ENCODE measurements around the gene CCT6B.

The CCT6B gene

DNA sequence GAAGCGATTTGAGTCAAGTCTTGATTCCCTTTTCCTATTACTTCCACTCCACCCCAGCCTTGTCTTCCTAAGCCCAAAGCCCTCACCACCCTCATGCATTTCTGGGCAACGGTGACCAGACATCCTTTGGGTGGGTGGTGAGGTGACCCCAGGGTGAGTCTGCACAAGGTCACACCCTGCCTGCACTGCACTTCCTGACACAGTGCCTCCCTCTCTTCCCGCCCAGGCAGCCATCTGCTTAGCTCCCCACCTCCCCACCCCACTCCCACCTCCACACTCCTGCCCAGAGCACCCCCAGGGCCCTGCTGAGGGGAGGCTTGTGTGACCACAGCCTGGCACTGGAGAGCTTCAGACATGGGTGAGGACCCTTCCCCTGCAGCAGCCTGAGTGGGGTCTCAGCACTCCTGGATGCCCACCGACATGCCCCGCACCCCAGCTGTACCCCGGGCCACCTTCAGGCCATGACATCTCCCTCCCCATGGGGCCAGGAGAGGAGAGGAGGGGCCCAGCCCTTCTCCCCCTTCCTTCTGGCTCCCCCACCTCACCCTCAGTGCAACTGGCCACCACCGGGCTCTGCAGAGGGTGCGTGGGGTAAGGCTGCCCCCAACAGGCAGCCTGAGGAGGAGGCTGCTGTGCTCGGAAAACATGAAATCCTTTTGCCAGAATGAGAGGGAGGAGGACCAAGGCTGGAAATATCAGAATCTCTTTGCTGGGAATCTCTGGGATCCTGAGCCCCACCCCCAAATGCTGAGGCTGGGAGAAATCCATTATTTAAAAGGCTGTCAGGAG, 68.6 kb downstream of the CCT6B start:
- no peak for DNase-seq (ENCODE audit: low read depth, low spot score)
- in situ Hi-C loops (cut with HindIII; ENCODE audit: low sequenced_read_pairs) = no loop called here
- TF ChIP-seq, protein P1, sequence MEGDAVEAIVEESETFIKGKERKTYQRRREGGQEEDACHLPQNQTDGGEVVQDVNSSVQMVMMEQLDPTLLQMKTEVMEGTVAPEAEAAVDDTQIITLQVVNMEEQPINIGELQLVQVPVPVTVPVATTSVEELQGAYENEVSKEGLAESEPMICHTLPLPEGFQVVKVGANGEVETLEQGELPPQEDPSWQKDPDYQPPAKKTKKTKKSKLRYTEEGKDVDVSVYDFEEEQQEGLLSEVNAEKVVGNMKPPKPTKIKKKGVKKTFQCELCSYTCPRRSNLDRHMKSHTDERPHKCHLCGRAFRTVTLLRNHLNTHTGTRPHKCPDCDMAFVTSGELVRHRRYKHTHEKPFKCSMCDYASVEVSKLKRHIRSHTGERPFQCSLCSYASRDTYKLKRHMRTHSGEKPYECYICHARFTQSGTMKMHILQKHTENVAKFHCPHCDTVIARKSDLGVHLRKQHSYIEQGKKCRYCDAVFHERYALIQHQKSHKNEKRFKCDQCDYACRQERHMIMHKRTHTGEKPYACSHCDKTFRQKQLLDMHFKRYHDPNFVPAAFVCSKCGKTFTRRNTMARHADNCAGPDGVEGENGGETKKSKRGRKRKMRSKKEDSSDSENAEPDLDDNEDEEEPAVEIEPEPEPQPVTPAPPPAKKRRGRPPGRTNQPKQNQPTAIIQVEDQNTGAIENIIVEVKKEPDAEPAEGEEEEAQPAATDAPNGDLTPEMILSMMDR (IDR thresholded peaks at IDR 0.05; ENCODE audit: low read depth, low read length) = peak; percentile 17

DNA sequence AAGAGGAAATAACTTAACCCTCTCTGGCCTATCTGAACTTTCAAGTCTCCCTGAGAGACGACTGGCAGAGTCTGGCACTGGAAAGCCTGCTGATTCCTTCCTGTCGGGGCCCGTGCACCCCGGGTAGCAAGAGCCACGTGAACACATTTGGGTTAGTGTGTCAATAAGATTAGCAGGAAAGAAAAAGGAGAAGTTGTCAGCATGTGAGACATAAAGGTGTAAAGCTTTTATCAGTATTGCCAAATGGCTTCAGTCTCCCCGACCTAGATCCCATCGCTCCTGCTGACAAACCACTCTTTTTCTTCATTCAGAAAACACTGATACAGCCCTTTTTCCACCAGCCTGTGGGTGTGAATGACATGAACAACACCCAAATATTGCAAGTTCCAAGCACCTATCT, 74.4 kb downstream of the CCT6B start:
- no peak for DNase-seq (ENCODE audit: low read depth, low spot score)
- in situ Hi-C loops (cut with HindIII; ENCODE audit: low sequenced_read_pairs) = no loop called here
- TF ChIP-seq, protein P1 (IDR thresholded peaks at IDR 0.05; ENCODE audit: low read depth, low read length) = no peak
- no peak overlapping the region for H3K4me3 ChIP-seq (ENCODE audit: low read depth, low read length)

More for the DNA sequence above, 68.6 kb downstream of the CCT6B start:
- no peak overlapping the region for H3K4me3 ChIP-seq (ENCODE audit: low read depth, low read length)

DNA sequence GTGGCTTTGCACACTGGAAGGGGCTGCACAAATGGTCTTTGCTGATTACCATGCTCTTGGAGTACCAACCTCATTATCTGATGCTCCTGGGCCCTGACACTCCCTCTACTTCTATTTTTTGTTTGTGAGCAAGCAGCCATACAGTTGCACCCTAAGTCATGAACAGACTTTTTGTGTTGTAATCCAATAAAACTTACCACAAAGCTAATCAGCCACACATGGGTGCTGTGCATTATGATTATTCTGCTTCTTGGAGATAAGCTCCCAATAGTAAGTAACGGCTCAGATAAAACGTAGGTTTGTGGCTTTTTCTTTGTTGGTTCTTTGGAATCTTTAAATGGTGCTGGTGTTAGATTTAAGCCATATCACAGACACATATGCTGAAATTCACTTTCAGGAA, 76.2 kb downstream of the CCT6B start:
- TF ChIP-seq, protein P1 (IDR thresholded peaks at IDR 0.05; ENCODE audit: low read depth, low read length) = no peak
- H3K4me3 ChIP-seq (ENCODE audit: low read depth, low read length) = no peak overlapping the region
- DNase-seq (ENCODE audit: low read depth, low spot score) = no peak
- in situ Hi-C loops (cut with HindIII; ENCODE audit: low sequenced_read_pairs) = no loop called here

DNA sequence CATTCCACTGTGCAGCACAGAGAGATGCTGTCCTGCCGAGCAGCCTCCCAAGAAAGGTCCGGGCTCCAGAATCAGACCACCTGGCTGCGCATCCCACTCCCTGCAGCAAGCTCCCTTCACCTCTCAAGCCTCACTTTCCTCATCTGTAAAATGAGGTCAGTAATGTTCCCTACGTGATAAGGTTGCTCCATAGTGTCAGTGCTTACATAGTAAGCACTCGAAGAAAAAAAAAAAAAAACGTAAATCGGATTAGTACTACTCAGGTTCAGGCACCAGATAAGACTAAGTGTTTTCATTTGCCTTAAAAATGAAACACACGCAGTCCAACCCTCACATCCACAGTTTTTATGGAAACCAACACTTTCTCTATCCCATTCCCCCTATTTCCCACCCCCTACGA, 76.7 kb downstream of the CCT6B start:
- no peak overlapping the region for H3K4me3 ChIP-seq (ENCODE audit: low read depth, low read length)
- in situ Hi-C loops (cut with HindIII; ENCODE audit: low sequenced_read_pairs) = no loop called here
- no peak for DNase-seq (ENCODE audit: low read depth, low spot score)
- TF ChIP-seq, protein P1 (IDR thresholded peaks at IDR 0.05; ENCODE audit: low read depth, low read length) = no peak

DNA sequence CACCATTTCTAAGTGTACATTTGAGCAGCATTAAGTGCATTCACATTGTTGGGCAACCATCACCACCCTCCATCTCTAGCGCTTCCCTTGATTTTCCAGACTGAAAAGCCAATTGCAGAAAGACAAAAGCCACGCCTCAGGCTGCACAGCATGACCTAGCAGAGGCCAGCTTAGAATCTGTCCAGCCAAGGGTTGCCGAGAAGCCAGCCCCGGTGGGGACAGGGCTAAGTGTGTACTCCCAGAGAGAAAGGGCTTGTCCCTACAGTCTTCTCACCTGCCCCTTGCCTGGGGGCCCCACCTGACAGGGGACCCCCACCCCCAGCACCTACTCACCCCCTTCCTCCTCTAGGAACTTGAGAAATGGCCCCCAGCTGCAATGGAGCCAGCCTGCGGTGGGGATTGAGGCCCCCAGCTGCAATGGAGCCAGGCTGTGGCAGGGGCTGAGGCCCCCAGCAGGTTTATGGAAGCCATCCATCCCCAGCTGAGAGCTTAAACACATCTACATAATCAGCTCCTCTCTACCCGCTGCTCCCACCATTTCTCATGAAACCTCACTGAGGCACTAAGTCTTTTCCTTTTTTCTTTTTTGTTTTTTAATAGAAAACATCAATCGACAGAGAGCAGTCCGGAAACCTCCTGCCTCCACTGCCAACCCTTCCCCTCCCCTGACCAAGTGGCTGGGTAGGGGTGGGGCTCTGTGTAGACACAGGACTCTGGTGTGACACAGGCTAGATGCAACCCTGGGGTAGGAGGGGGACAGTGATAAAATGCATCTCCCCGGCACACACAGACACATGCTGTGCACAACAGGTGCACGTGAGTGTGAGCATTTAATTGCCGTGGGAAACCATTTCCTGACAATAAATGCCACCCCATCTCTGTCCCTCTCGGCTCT, 77.9 kb downstream of the CCT6B start:
- in situ Hi-C loops (cut with HindIII; ENCODE audit: low sequenced_read_pairs) = no loop called here
- TF ChIP-seq, protein P1 (IDR thresholded peaks at IDR 0.05; ENCODE audit: low read depth, low read length) = no peak
- no peak for DNase-seq (ENCODE audit: low read depth, low spot score)
- no peak overlapping the region for H3K4me3 ChIP-seq (ENCODE audit: low read depth, low read length)

DNA sequence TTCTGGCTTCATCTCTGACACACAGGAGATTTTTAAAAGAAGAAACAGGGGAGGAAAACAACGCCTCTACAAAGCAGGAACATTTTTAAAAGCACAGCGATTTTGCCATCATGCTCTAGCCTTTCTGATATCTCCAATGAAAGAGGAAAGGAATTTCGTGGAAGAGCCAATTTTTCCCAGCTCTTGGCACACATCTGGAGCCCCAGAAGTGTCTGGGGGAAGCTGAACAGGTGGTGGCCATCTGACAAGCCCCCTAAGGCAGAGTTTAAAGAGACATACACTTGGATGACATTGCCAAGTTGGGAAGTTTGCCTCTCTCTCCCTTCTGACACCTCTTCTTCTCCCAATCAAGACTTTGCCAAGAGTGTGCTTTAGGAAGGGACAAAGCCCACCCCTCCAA, 82.1 kb downstream of the CCT6B start:
- DNase-seq (ENCODE audit: low read depth, low spot score) = no peak
- in situ Hi-C loops (cut with HindIII; ENCODE audit: low sequenced_read_pairs) = no loop called here
- no peak overlapping the region for H3K4me3 ChIP-seq (ENCODE audit: low read depth, low read length)
- TF ChIP-seq, protein P1 (IDR thresholded peaks at IDR 0.05; ENCODE audit: low read depth, low read length) = no peak

Measured in astrocyte of the spinal cord (primary cell).